Tibial nerve (tissue), 3 donors: ENCODE data around the gene SLC12A1.

Source experiments
- POLR2A ChIP-seq, 2 donors: fragments of 450-650 bp; IDR thresholded peaks; one replicate each; pipeline ENCODE4 v1.6.1; 2017; ENCODE audit warnings: antibody characterized with exemption in 2 of 2, mild to moderate bottlenecking in 2 of 2, moderate library complexity in 2 of 2
- TF ChIP-seq, protein P1 (sequence below), 5 experiments: fragments of 200-600 bp in 3 of 5; fragments of 450-650 bp in 2 of 5; sonication (generic) in 3 of 5; IDR thresholded peaks; one replicate each; pipeline ENCODE4 v1.5.1; 2016 to 2019; ENCODE audit warnings: antibody characterized with exemption in 5 of 5, mild to moderate bottlenecking in 3 of 5, moderate library complexity in 2 of 5

- no peak for TF ChIP-seq POLR2A (IDR thresholded peaks at IDR 0.05)
- TF ChIP-seq, protein P1, sequence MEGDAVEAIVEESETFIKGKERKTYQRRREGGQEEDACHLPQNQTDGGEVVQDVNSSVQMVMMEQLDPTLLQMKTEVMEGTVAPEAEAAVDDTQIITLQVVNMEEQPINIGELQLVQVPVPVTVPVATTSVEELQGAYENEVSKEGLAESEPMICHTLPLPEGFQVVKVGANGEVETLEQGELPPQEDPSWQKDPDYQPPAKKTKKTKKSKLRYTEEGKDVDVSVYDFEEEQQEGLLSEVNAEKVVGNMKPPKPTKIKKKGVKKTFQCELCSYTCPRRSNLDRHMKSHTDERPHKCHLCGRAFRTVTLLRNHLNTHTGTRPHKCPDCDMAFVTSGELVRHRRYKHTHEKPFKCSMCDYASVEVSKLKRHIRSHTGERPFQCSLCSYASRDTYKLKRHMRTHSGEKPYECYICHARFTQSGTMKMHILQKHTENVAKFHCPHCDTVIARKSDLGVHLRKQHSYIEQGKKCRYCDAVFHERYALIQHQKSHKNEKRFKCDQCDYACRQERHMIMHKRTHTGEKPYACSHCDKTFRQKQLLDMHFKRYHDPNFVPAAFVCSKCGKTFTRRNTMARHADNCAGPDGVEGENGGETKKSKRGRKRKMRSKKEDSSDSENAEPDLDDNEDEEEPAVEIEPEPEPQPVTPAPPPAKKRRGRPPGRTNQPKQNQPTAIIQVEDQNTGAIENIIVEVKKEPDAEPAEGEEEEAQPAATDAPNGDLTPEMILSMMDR (IDR thresholded peaks at IDR 0.05): no peak
Observed at GRCh38 chr15:48318131-48318530, 112.0 kb downstream of the SLC12A1 start.
